GM15510 (cell line): ENCODE measurements around the gene TCP11L2.

Experiments used
- POLR2A ChIP-seq: IDR thresholded peaks from 3 replicates; pipeline ENCODE4 v1.6.1; 2011; ENCODE audit warnings: borderline replicate concordance; ENCODE audit not compliant: insufficient read length; ENCODE audit errors: extremely low read depth

TCP11L2 gene

DNA sequence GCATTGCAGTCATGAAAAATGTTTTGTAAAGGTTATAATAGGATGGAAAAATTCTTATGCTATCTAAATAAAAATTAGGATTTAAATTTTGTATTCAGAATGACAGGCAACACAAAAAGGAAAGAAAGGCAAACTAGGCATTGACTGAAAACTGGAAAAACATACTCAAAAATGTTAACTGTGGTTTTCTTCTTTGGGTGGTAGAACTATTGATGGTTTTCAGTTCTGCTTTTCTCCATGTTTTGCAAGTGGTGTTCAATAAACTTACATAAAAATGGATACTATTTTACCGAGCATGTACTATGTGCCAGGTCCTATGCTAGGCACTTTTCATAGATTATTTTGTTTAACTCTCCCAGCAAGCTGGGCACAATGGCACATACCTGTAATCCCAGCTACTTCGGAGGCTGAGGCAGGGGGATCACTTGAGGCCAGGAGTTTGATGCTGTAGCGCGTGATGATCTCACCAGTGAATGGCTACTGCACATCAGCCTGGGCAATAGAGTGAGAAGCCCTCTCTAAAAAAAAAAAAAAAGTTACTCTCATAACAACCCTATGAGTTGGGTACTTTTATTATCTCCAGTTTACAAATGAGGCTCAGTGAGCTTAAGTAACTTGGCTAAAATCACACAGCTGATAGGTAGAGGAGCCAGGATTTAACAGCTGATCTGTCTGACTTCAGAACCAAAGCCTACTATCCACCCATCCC, 26.3 kb upstream of the TCP11L2 start:
- no peak for TF ChIP-seq POLR2A

- no peak for TF ChIP-seq POLR2A
Measured at GRCh38 chr12:106280106-106280505, 22.4 kb upstream of the TCP11L2 start.

- TF ChIP-seq POLR2A, result no peak
Measured at GRCh38 chr12:106281056-106281782, 21.3 kb upstream of the TCP11L2 start.

GRCh38 chr12:106281804-106282203, 20.7 kb upstream of the TCP11L2 start:
- no peak for TF ChIP-seq POLR2A

DNA sequence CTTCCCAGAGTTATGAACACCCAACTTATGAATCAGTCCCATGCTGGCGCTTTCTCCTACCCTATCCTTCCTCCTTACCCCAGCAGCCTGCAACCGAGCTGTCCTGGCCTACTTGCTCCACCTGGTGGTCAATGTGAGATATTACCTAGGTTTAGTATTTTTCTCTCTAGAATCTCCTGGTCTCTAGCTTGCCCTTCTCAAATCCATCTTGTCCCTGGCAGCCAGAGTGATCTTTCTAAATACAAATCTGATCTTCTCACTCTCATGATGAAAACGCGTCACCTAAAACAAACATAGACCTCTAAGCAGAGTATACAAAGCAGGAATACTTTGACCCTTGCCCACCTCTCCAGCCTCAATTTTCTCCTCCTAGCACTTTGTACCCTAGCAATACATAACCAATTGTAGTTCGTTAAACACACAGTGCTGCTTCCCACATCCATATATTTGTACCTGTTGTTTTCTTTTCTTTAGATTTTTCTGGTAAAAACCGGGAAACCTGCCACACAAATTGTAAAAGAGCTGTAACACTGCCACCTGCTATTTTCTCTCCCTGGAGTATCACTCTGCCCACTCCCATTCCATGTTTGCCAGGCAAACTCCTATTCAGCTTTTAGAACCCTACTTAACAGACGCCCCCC, 20.0 kb upstream of the TCP11L2 start:
- TF ChIP-seq POLR2A, result no peak

DNA sequence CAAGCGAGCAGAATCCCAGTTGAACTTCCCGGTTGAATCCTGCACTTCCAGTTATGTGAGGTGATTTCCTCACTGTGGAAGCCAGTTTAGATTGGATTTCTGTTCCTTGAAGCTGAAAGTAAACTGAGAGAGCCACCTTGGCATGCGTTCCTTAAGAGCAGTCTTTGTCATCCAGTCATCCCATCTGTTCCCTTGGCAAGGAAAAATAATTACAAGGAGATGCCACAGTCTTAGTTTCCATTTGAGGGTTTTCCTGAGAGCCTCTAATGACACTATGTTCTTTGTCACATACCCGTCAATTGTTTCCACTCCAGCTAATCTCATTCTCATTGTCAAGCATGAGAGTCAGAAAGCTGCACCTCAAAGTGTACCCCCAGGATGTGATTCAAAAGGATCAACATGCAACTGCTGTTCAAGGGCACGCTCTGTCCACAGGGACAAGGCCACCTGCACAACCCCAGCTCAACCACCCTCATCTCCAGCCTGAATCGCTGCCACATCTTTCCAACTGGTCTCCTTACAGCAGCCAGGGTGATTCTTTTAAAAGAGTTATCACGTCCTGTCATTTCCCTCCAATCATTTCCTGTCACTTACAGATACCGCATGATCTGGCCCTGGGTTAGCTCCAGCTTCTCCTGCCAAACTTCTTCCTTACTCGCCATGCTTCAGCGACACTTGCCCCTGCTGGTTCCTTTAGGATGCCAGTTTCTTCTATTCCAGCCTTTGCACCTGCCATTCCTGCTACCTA, 18.0 kb upstream of the TCP11L2 start:
- TF ChIP-seq POLR2A, result no peak

DNA sequence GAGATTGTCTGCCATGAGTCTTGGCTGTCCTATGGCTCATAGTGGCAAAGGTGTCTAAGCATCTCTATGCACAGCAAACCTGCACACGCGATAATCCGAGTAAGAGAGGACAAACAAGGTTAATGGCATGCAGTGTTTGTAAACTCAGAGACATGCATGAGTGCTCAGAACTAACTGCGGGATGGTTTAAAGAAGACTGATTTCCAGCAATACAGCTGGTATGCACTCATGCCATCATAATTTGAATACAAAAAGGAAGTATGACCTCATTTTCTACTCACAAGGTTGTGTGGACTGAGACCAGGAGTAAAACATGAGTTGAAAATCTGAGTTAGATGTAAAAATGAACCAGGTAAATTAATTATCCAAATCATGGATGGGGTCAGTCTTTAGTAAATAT, 16.6 kb upstream of the TCP11L2 start:
- no peak for TF ChIP-seq POLR2A

DNA sequence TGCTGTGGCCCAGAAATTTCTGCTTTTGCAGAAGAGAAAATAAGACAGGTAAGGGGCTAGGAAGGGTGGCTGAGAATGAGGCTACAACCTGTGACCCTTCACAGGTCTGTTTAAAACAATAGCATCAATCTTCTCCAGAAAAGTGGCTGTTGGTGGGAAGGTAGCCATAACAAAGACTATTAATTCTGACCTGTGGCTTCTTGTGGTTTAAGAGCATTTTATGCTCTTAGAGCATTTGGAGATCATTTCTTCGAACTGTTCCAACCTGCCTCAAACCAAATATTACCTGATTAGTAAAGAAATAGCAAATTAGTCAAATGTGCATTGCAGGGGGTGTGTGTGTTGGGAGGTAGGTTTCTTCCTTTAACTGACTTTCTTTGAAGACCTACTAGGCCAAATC, 15.2 kb upstream of the TCP11L2 start:
- no peak for TF ChIP-seq POLR2A

GRCh38 chr12:106288101-106288493, 14.4 kb upstream of the TCP11L2 start:
- TF ChIP-seq POLR2A, result no peak

- TF ChIP-seq POLR2A, result no peak
Measured at GRCh38 chr12:106288494-106289195, 13.9 kb upstream of the TCP11L2 start.

GRCh38 chr12:106289196-106289681, 13.3 kb upstream of the TCP11L2 start:
- TF ChIP-seq POLR2A, result no peak

GRCh38 chr12:106290666-106291065, 11.9 kb upstream of the TCP11L2 start:
- TF ChIP-seq POLR2A, result no peak

DNA sequence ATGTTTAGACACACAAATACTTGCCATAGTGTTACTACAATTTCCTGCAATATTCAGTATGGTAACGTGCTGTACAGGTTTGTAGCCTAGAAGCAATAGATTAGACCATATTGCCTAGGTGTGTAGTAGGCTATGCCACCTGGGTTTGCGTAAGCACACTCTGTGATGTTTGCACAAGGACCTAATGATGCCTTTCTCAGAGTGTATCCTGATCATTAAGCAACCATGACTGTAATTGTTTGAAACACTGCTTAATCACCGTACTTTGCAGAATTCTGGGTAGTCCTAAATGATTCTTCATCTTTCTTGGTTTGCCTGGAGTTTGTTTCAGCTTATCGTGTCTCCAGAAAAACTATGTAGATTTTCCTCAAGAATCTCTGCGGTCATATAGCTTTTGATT, 11.2 kb upstream of the TCP11L2 start:
- TF ChIP-seq POLR2A, result no peak

DNA sequence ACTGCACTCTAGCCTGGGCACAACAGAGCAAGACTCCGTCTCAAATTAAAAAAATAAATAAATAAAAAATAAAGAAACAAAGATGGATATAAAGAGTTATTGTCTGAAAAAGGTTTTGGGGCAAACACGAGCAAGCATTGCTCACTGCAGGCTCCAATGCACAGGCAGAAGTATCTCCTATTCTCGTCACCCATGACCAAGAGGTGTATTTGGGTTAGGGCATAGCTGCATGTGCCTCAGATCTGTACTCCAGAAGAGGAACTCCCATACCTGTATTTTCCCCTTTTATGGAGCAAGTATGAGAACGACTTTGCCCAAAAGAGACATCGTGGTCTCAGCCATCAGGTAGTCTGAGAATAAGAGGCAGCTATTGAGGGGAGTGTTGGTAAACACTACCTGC, 10.2 kb upstream of the TCP11L2 start:
- no peak for TF ChIP-seq POLR2A
